SK-N-SH (cell line): ENCODE measurements around the gene TPRG1L. TPM values are rescaled to one million over a fixed set of nuclear protein-coding genes. Genes with fewer than 3 reads are reported as not detected.
"Not testable (repeated sequence)": the region's sequence is repeated elsewhere in the genome, so short reads cannot be mapped to it uniquely, and the experiment has no call there.

Source experiments
- CTCF ChIA-PET: fragments of 300-600, 350-600 bp; formaldehyde crosslinking; extraction: SDS; loops from one replicate; lab custom pipeline; 2021; lab: Yijun Ruan, JAX
- POLR2A ChIA-PET: fragments of 350-600 bp; sonication (Branson Sonifier 250); formaldehyde crosslinking; extraction: SDS; loops from one replicate; lab custom pipeline; 2020; ENCODE audit warnings: antibody characterized with exemption, inconsistent platforms; lab: Yijun Ruan, JAX
- DNase-seq: peaks from one replicate; pipeline ENCODE4 v3.0.0; 2012
- H2AFZ ChIP-seq: fragments of 200-600 bp; sonication (generic); 2 replicates; pipeline ENCODE4 v1.8.1; 2016; ENCODE audit warnings: antibody characterized with exemption, mild to moderate bottlenecking, low read depth
- H3F3A ChIP-seq: fragments of 200-600 bp; sonication (generic); replicated peaks from 2 replicates; pipeline ENCODE3; 2016; ENCODE audit warnings: antibody characterized with exemption, mild to moderate bottlenecking; ENCODE audit not compliant: insufficient read depth
- H3K27ac ChIP-seq, 2 experiments: fragments of 200-500 bp in 1 of 2; fragments of 200-600 bp in 1 of 2; sonication (Bioruptor generic) in 1 of 2; sonication (generic), shearing (Covaris generic) in 1 of 2; 2 replicates each; pipeline versions ENCODE4 v1.5.1 to v1.6.1; 2014 to 2016; ENCODE audit warnings: low read depth in 2 of 2, inconsistent platforms in 1 of 2, low read length in 1 of 2, mild to moderate bottlenecking in 1 of 2, mixed read lengths in 1 of 2
- H3K27me3 ChIP-seq: fragments of 200-600 bp; sonication (generic), shearing (Covaris generic); 2 replicates; pipeline ENCODE4 v1.6.1; 2016; ENCODE audit warnings: mixed run types; ENCODE audit not compliant: insufficient read depth
- H3K36me3 ChIP-seq, 2 experiments: fragments of 200-500 bp in 1 of 2; fragments of 200-600 bp in 1 of 2; sonication (Bioruptor generic) in 1 of 2; sonication (generic) in 1 of 2; replicated peaks in 1 of 2; 2 replicates each; pipeline versions ENCODE3 to v1.5.1; 2014 to 2016; ENCODE audit warnings: low read length in 1 of 2, mild to moderate bottlenecking in 1 of 2; ENCODE audit not compliant: insufficient read depth in 2 of 2, control insufficient read depth in 1 of 2
- H3K4me1 ChIP-seq, 2 experiments: fragments of 200-500 bp in 1 of 2; fragments of 200-600 bp in 1 of 2; sonication (Bioruptor generic) in 1 of 2; sonication (generic), shearing (Covaris generic) in 1 of 2; 2 replicates each; pipeline versions ENCODE4 v1.5.1 to v1.6.1; 2014 to 2016; ENCODE audit warnings: low read depth in 1 of 2, low read length in 1 of 2, mixed run types in 1 of 2; ENCODE audit not compliant: insufficient read depth in 2 of 2, control insufficient read depth in 1 of 2
- H3K4me2 ChIP-seq: fragments of 200-600 bp; sonication (generic), shearing (Covaris generic); 2 replicates; pipeline ENCODE4 v1.6.1; 2017; ENCODE audit warnings: mixed run types
- H3K4me3 ChIP-seq, 2 experiments: fragments of 200-500 bp in 1 of 2; fragments of 200-600 bp in 1 of 2; sonication (Bioruptor generic) in 1 of 2; sonication (generic), shearing (Covaris generic) in 1 of 2; 2 replicates each; pipeline versions ENCODE4 v1.5.1 to v1.8.1; 2014 to 2016; ENCODE audit warnings: low read depth in 2 of 2, inconsistent platforms in 1 of 2, low read length in 1 of 2, mild to moderate bottlenecking in 1 of 2, mixed read lengths in 1 of 2, moderate library complexity in 1 of 2
- H3K79me2 ChIP-seq: fragments of 200-600 bp; sonication (generic); 2 replicates; pipeline ENCODE4 v1.8.1; 2017; ENCODE audit warnings: mild to moderate bottlenecking; ENCODE audit not compliant: insufficient read depth
- H3K9ac ChIP-seq: fragments of 200-600 bp; sonication (generic); 2 replicates; pipeline ENCODE4 v1.6.1; 2017; ENCODE audit warnings: mixed run types
- H3K9me2 ChIP-seq: fragments of 200-600 bp; sonication (generic); 2 replicates; pipeline ENCODE4 v1.6.1; 2017; ENCODE audit warnings: mixed run types
- H3K9me3 ChIP-seq: fragments of 200-600 bp; sonication (generic); 2 replicates; pipeline ENCODE4 v1.6.1; 2017; ENCODE audit warnings: mixed run types, mild to moderate bottlenecking, moderate library complexity
- H4K20me1 ChIP-seq: fragments of 200-600 bp; sonication (generic); 2 replicates; pipeline ENCODE4 v1.6.1; 2017; ENCODE audit warnings: mild to moderate bottlenecking, mixed run types; ENCODE audit not compliant: insufficient read depth
- CHD2 ChIP-seq: fragments of 150-350 bp; IDR thresholded peaks from 2 replicates; pipeline ENCODE4 v1.6.1; 2018; ENCODE audit warnings: low read length; ENCODE audit not compliant: partially characterized antibody
- CTCF ChIP-seq: fragments of 200-600 bp; sonication (generic); IDR thresholded peaks from 2 replicates; pipeline ENCODE4 v1.6.1; 2017; ENCODE audit warnings: antibody characterized with exemption, mild to moderate bottlenecking, moderate library complexity
- ELF1 ChIP-seq: IDR thresholded peaks from 2 replicates; pipeline ENCODE4 v1.4.0; 2012
- EP300 ChIP-seq, 2 experiments: IDR thresholded peaks; 2 replicates each; pipeline versions ENCODE4 v1.4.0 to v1.6.1; 2012; ENCODE audit warnings: borderline replicate concordance in 1 of 2, low read depth in 1 of 2, low read length in 1 of 2
- FOXJ3 ChIP-seq: sonication (generic); formaldehyde crosslinking; IDR thresholded peaks from 2 replicates; pipeline ENCODE4 v1.5.1; 2020; ENCODE audit warnings: mild to moderate bottlenecking, missing genetic modification reagents
- GABPA ChIP-seq: IDR thresholded peaks from 2 replicates; pipeline ENCODE4 v1.4.0; 2012; ENCODE audit warnings: low read depth, mild to moderate bottlenecking
- GATA2 ChIP-seq: sonication (generic); formaldehyde crosslinking; IDR thresholded peaks from 2 replicates; pipeline ENCODE4 v1.5.0; 2020; ENCODE audit warnings: mild to moderate bottlenecking, missing genetic modification reagents
- IRF3 ChIP-seq: fragments of 150-350 bp; IDR thresholded peaks from 2 replicates; pipeline ENCODE4 v1.6.1; 2016; ENCODE audit warnings: mild to moderate bottlenecking, low read depth, low read length
- MAX ChIP-seq: IDR thresholded peaks from 2 replicates; pipeline ENCODE4 v1.4.0; 2012; ENCODE audit warnings: low read depth
- MEF2A ChIP-seq: IDR thresholded peaks from 2 replicates; pipeline ENCODE4 v1.4.0; 2012; ENCODE audit warnings: low read depth, borderline replicate concordance
- MXI1 ChIP-seq: IDR thresholded peaks from 2 replicates; pipeline ENCODE4 v1.6.1; 2012; ENCODE audit warnings: mild to moderate bottlenecking, low read depth, low read length, improper control_type of control experiment
- NFIC ChIP-seq: IDR thresholded peaks from 2 replicates; pipeline ENCODE4 v1.4.0; 2012; ENCODE audit warnings: borderline replicate concordance
- NRF1 ChIP-seq: IDR thresholded peaks from 2 replicates; pipeline ENCODE4 v1.6.1; 2012; ENCODE audit warnings: low read depth, mild to moderate bottlenecking, low read length
- PBX3 ChIP-seq: IDR thresholded peaks from 2 replicates; pipeline ENCODE4; 2012
- POLR2AphosphoS5 ChIP-seq: IDR thresholded peaks from 2 replicates; pipeline ENCODE4 v1.6.1; 2012; ENCODE audit warnings: low read depth, low read length
- RFX5 ChIP-seq: IDR thresholded peaks from 2 replicates; pipeline ENCODE4 v1.6.1; 2012; ENCODE audit warnings: mild to moderate bottlenecking, improper control_type of control experiment, low read length
- SIN3A ChIP-seq: IDR thresholded peaks from 2 replicates; pipeline ENCODE4 v1.6.1; 2012; ENCODE audit warnings: low read depth, mild to moderate bottlenecking, low read length, moderate library complexity, borderline replicate concordance
- TAF1 ChIP-seq: IDR thresholded peaks from 2 replicates; pipeline ENCODE4 v1.6.1; 2012; ENCODE audit warnings: low read depth, mild to moderate bottlenecking, low read length, moderate library complexity, borderline replicate concordance
- USF1 ChIP-seq: IDR thresholded peaks from 2 replicates; pipeline ENCODE4 v1.4.0; 2012; ENCODE audit warnings: low read depth, borderline replicate concordance
- USF2 ChIP-seq: fragments of 150-350 bp; IDR thresholded peaks from 2 replicates; pipeline ENCODE4 v1.6.1; 2017; ENCODE audit warnings: antibody characterized with exemption, low read length, low read depth, borderline replicate concordance
- WGBS: methylation state at CpG from one replicate; pipeline ENCODE4 v1.1.6; 2017; ENCODE audit warnings: low lambda C conversion rate; 5-methylcytosine and 5-hydroxymethylcytosine counted together
- polyA plus RNA-seq, 3 experiments: library from polyadenylated mRNA; depleted of rRNA; stranded (reverse); fragments of >200 nt; gene quantifications; 2 replicates each; pipeline ENCODE4 v1.2.3, GENCODE V29; 2012

TPRG1L gene
- polyA plus RNA-seq (2012; rRNA removed) = 25.9 and 35.5 TPM in 2 replicates
- 28.6 and 33.3 TPM in 2 replicates for polyA plus RNA-seq (2012; cell fraction: cytosol; rRNA removed)
- 17.7 and 20.1 TPM in 2 replicates for polyA plus RNA-seq (2012; cell fraction: nucleus; rRNA removed)

- Histone ChIP-seq H3K27ac (peak within 1 kb of the TSS; percentile 20 to 77; a peak in 3 of 4 replicates), H2AFZ (peak within 1 kb of the TSS; percentile 87; the same call in 1 of the 2 replicates), H4K20me1 (no peaks in the 10 kb centered on the region), H3K4me2 (peak within 1 kb of the TSS; percentile 90), H3K36me3 (peaks cover 9 to 22% of the 10 kb centered on the region in 2 experiments), H3K27me3 (no peaks in the 10 kb centered on the region), H3F3A (peaks cover 3% of the 10 kb centered on the region), H3K9me3 (no peaks in the 10 kb centered on the region), H3K4me1 (peaks cover 0 to 40% of the 10 kb centered on the region in 2 experiments; a peak in 2 of 4 replicates), H3K9ac (peak within 1 kb of the TSS; percentile 67), H3K9me2 (no peaks in the 10 kb centered on the region), H3K79me2 (peaks cover 16% of the 10 kb centered on the region), H3K4me3 (peak within 1 kb of the TSS; percentile 84 to 93)
- TF ChIP-seq GATA2 (CRISPR knock-in tag) (no peak), MXI1 (peak; percentile 69; the same call in 1 of the 2 replicates), NFIC (no peak), NRF1 (0 out of 2 replicates have a peak, but pooled peaks have one; percentile 37), EP300 (IDR thresholded peaks at IDR 0.05; ENCODE audit: borderline replicate concordance in 1 of 2, low read depth in 1 of 2, low read length in 1 of 2) (no peak), GABPA (peak; percentile 90), FOXJ3 (CRISPR knock-in tag) (peak; percentile 60; the same call in 1 of the 2 replicates), IRF3 (peak; percentile 65), MAX (peak; percentile 71; the same call in 1 of the 2 replicates), TAF1 (0 out of 2 replicates have a peak, but pooled peaks have one; percentile 15), RFX5 (0 out of 2 replicates have a peak, but pooled peaks have one; percentile 29), ELF1 (peak; percentile 72), USF1 (peak; percentile 80), USF2 (peak; percentile 57), PBX3 (peak; percentile 96), POLR2AphosphoS5 (no peak), SIN3A (peak; percentile 46; the same call in 1 of the 2 replicates), MEF2A (no peak), CHD2 (peak; percentile 76), CTCF (no peak)
- ChIA-PET POLR2A (no interaction called here), CTCF (interaction anchor here (0.8 to 6.4 kb wide), 6 partner anchors 9 to 153 kb away, joined by 3 to 78 read pairs (median 6); no protein-coding TSS in a partner anchor)
- peak; percentile 99 for DNase-seq
- 1% methylated on average over 45 of the region's 108 CpGs for WGBS
Observed at GRCh38 chr1:3624200-3625136, at the start of gene TPRG1L. TSS of gene TPRG1L (plus strand) at chr1:3625015. CDS start at chr1:3625073, 58 bp downstream.

GRCh38 chr1:3575515-3575914, 49.3 kb upstream of the TPRG1L start:
- H3K79me2 ChIP-seq, H3K4me3 ChIP-seq, H3K36me3 ChIP-seq, DNase-seq, H3K9me2 ChIP-seq, H3K9me3 ChIP-seq, H3K27me3 ChIP-seq, H3F3A ChIP-seq, H3K4me2 ChIP-seq, POLR2A ChIA-PET, H4K20me1 ChIP-seq, H3K9ac ChIP-seq, H2AFZ ChIP-seq: not testable (repeated sequence)
- CTCF ChIA-PET = interaction anchor here (2.5 to 3.9 kb wide), 4 partner anchors 10 to 85 kb away, joined by 8 to 24 read pairs (median 11); no protein-coding TSS in a partner anchor
- H3K4me1 ChIP-seq = peaks cover 0 to 58% of the 10 kb centered on the region in 2 experiments; a peak in 1 of 4 replicates
- peak overlapping the region in 1 of 2 experiments; percentile 69; a peak in 2 of 4 replicates for H3K27ac ChIP-seq
- 67% methylated on average over 6 of the region's 6 CpGs for WGBS
